ENCODE measurements around the gene KCNAB1. TPM values are rescaled to one million over a fixed set of nuclear protein-coding genes. Genes with fewer than 3 reads are reported as not detected.
"Not testable (repeated sequence)": the region's sequence is repeated elsewhere in the genome, so short reads cannot be mapped to it uniquely, and the experiment has no call there.

Gene KCNAB1
- total RNA-seq, 1 experiment from 2014 or later = 1.0 TPM

DNA sequence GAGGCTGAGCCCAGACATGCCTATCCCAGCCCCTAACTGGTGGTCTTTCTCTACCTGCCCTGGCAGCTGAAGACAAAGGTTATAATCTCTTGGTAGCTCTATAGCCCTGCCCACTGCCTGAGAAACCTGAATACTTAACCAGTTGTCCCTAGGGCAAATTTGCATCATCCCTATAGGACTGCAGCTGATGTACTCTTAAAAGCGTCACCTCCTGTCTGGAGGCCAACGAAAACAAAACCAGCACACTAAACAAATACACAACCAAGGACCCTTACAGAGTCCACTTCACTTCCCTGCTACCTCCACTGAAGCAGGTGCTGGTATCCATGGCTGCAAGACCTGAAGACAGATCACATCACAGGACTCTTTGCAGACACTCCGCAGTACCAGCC lies 98.0 kb downstream of the KCNAB1 start (continued):
- TF ChIP-seq IRF1 (CRISPR knock-in tag; IDR thresholded peaks at IDR 0.05) (no peak), ZNF232 (CRISPR knock-in tag; IDR thresholded peaks at IDR 0.05) (no peak)

GRCh38 chr3:156222381-156222780 lies 102.0 kb downstream of the KCNAB1 start:
- H3K27ac Mint-ChIP-seq; H3K4me3 Mint-ChIP-seq; CTCF ChIA-PET; H3K4me1 Mint-ChIP-seq; ATAC-seq; POLR2A ChIA-PET; DNase-seq (ENCODE audit: low spot score); H3K27me3 Mint-ChIP-seq (ENCODE audit: low read depth): not testable (repeated sequence)
- Mint-ChIP-seq H3K36me3 (peaks cover 10% of the 10 kb centered on the region; the same call in 1 of the 2 replicates), H3K9me3 (peaks cover 38% of the 10 kb centered on the region)

DNA sequence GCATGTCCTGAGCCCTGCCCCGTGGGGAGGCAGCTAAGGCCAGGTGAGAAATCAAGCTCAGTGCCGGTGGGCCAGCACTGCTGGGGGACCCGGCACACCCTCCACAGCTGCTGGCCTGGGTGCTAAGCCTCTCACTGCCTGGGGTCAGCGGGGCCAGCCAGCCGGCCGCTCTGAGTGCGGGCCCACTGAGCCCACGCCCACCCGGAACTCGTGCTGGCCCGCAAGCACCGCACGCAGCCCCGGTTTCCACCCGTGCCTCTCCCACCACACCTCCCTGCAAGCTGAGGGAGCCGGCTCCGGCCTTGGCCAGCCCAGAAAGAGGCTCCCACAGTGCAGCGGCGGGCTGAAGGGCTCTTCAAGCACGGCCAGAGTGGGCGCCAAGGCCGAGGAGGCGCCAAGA lies 103.7 kb downstream of the KCNAB1 start:
- H3K4me1 Mint-ChIP-seq; H3K4me3 Mint-ChIP-seq; DNase-seq (ENCODE audit: low spot score); CTCF ChIA-PET; H3K27ac Mint-ChIP-seq; POLR2A ChIA-PET; H3K27me3 Mint-ChIP-seq (ENCODE audit: low read depth); ATAC-seq: not testable (repeated sequence)
- Mint-ChIP-seq H3K9me3 (peaks cover 36% of the 10 kb centered on the region), H3K36me3 (peaks cover 10% of the 10 kb centered on the region; the same call in 1 of the 2 replicates)

DNA sequence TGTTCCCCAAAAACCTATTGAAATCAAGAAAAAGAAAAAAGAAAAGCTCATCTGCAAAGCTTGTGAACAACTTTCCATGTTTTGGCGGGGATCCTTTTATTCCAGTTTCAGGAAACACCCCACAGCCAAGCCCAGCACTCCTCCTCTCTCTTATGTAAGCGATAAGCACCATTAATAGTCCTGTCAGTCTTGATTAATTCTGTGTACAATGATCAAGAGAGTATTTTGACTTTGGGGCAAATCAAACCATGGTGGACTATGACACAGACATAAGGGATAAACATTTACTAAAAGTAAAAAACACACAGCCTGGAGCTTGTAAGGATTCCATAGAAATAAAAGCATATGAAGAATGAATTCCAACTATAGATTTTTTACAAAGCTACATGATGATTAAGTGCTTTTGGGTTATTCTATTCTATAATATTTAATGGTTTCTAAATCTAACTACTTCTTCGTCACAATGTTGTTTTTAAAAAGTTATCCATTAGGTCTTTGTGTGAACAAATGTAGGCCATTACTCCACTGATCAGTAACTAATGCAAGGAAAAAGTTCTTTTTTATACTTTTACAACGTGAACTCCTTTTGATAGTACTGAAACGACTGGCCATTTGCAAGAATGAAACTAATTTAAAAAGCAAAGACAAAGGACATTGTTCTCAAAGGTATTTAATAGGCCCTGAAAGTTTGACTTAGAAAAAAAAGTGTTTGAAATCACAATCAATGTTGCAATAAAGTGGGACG lies 106.5 kb downstream of the KCNAB1 start:
- Mint-ChIP-seq H3K4me3 (no peak overlapping the region), H3K36me3 (0 out of 2 replicates have a peak, but pooled peaks cover 1% of the 10 kb centered on the region), H3K9me3 (peaks cover 13% of the 10 kb centered on the region), H3K27me3 (ENCODE audit: low read depth) (no peaks in the 10 kb centered on the region), H3K27ac (no peak overlapping the region), H3K4me1 (peaks cover 6% of the 10 kb centered on the region)
- ChIA-PET POLR2A (no interaction called here), CTCF (no interaction called here)
- ATAC-seq (no peak), DNase-seq (ENCODE audit: low spot score) (no peak)
- TF ChIP-seq, protein P1, sequence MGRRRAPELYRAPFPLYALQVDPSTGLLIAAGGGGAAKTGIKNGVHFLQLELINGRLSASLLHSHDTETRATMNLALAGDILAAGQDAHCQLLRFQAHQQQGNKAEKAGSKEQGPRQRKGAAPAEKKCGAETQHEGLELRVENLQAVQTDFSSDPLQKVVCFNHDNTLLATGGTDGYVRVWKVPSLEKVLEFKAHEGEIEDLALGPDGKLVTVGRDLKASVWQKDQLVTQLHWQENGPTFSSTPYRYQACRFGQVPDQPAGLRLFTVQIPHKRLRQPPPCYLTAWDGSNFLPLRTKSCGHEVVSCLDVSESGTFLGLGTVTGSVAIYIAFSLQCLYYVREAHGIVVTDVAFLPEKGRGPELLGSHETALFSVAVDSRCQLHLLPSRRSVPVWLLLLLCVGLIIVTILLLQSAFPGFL (CRISPR knock-in tag; IDR thresholded peaks at IDR 0.05; ENCODE audit: borderline replicate concordance) = no peak
- TF ChIP-seq GTF2I (CRISPR knock-in tag; conservative IDR thresholded peaks at IDR 0.05) (no peak), ZNF532 (CRISPR knock-in tag; IDR thresholded peaks at IDR 0.05; ENCODE audit: borderline replicate concordance) (no peak), GRHL2 (CRISPR knock-in tag; IDR thresholded peaks at IDR 0.05; ENCODE audit: insufficient replicate concordance, severe bottlenecking) (no peak), NR1H2 (CRISPR knock-in tag; IDR thresholded peaks at IDR 0.05) (no peak), KAT7 (CRISPR knock-in tag; IDR thresholded peaks at IDR 0.05; ENCODE audit: borderline replicate concordance) (no peak), JAZF1 (CRISPR knock-in tag; IDR thresholded peaks at IDR 0.05) (no peak), NR2C2 (CRISPR knock-in tag; IDR thresholded peaks at IDR 0.05) (no peak), ZNF263 (CRISPR knock-in tag; IDR thresholded peaks at IDR 0.05; ENCODE audit: low read depth) (no peak), ZNF219 (CRISPR knock-in tag; IDR thresholded peaks at IDR 0.05; ENCODE audit: borderline replicate concordance) (no peak), TEAD4 (CRISPR knock-in tag; IDR thresholded peaks at IDR 0.05) (no peak), HMGA2 (CRISPR knock-in tag; IDR thresholded peaks at IDR 0.05) (no peak)
- TF ChIP-seq, protein P2, sequence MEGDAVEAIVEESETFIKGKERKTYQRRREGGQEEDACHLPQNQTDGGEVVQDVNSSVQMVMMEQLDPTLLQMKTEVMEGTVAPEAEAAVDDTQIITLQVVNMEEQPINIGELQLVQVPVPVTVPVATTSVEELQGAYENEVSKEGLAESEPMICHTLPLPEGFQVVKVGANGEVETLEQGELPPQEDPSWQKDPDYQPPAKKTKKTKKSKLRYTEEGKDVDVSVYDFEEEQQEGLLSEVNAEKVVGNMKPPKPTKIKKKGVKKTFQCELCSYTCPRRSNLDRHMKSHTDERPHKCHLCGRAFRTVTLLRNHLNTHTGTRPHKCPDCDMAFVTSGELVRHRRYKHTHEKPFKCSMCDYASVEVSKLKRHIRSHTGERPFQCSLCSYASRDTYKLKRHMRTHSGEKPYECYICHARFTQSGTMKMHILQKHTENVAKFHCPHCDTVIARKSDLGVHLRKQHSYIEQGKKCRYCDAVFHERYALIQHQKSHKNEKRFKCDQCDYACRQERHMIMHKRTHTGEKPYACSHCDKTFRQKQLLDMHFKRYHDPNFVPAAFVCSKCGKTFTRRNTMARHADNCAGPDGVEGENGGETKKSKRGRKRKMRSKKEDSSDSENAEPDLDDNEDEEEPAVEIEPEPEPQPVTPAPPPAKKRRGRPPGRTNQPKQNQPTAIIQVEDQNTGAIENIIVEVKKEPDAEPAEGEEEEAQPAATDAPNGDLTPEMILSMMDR (IDR thresholded peaks at IDR 0.05) = no peak
- TF ChIP-seq, protein P3, sequence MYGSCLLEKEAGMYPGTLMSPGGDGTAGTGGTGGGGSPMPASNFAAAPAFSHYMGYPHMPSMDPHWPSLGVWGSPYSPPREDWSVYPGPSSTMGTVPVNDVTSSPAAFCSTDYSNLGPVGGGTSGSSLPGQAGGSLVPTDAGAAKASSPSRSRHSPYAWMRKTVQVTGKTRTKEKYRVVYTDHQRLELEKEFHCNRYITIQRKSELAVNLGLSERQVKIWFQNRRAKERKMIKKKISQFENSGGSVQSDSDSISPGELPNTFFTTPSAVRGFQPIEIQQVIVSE (CRISPR knock-in tag; IDR thresholded peaks at IDR 0.05; ENCODE audit: borderline replicate concordance) = no peak

Measured in WTC11 (cell line).